ENCODE data around the gene ATXN3.

The ATXN3 gene

DNA sequence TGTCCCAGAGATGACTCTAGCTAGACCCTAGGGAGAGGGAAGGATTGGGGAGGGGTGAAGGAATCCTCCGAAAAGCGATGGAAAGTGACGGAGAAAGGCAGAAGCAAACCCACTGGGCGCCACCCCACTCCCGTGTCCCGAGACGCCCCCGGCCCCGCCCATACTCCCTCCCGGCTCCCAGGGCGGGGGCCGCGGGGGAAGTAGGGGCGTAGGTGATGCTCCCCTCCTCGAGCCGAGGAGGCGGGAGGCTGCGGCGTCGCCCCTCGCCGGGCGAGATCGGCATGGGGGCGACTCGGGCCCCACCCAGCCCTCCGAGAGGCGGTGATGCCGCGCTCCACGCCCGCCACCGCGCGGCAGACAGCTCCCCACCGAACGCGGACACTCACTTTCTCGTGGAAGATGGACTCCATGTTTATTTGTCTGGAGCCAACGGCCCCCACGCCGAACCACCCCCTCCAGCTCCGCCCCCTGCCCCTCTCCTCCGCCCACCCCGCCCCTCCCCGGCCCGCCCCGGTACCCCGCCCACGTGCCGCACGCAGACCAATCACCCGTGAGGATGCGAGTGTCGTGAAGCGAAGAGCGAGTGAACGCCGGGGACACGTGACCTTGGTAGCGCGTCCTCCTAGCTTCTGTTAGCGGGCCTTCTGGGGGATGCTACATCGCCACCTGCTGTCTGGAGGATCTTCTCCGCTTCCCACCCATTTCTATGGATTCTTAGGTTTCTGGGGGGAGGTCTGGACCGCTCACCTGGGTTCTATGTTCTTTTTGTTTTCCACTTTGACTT is at the start of gene ATXN3:
ATXN3 (minus strand) TSS at position 440 of the 784 bp plus-strand sequence; CDS start at position 410, 30 bp downstream.
- TF ChIP-seq, protein P1, sequence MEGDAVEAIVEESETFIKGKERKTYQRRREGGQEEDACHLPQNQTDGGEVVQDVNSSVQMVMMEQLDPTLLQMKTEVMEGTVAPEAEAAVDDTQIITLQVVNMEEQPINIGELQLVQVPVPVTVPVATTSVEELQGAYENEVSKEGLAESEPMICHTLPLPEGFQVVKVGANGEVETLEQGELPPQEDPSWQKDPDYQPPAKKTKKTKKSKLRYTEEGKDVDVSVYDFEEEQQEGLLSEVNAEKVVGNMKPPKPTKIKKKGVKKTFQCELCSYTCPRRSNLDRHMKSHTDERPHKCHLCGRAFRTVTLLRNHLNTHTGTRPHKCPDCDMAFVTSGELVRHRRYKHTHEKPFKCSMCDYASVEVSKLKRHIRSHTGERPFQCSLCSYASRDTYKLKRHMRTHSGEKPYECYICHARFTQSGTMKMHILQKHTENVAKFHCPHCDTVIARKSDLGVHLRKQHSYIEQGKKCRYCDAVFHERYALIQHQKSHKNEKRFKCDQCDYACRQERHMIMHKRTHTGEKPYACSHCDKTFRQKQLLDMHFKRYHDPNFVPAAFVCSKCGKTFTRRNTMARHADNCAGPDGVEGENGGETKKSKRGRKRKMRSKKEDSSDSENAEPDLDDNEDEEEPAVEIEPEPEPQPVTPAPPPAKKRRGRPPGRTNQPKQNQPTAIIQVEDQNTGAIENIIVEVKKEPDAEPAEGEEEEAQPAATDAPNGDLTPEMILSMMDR (IDR thresholded peaks at IDR 0.05): peak; percentile 91
- no peak for TF ChIP-seq ZFX (IDR thresholded peaks at IDR 0.05; ENCODE audit: borderline replicate concordance)
- peak within 1 kb of the TSS; percentile 77 for H3K27ac ChIP-seq

DNA sequence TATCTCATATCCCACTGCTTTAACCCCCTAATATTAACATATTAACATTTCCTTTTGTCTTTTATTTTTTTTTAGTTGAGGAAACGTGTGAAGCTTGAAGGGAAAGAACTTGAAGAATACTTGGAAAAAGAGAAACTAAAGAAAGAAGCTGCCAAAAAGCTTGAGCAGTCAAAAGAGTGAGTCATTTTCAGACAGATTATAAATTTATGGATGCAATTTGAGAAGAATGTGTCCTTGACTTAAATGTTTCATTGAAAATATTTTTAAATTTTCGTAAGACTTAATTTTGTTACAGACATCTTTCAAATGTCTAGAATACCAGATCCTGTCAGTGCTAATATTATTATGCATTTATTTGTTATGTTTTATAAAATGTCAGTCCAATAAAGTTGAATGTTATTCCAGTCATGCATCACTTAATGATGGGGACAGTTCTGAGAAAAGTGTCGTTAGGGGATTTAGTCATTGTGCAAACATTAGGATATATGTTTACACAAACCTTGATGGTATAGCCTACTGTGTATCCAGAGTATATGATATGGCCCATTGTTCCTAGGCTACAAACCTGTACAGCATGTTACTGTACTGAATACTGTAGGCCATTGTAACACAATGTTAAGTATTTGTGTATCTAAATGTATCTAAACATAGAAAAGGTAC is 48.0 kb upstream of the ATXN3 start:
- H3K27ac ChIP-seq: no peak overlapping the region
- no peak for TF ChIP-seq ZFX (IDR thresholded peaks at IDR 0.05; ENCODE audit: borderline replicate concordance)
- TF ChIP-seq, protein P1 (IDR thresholded peaks at IDR 0.05): no peak

DNA sequence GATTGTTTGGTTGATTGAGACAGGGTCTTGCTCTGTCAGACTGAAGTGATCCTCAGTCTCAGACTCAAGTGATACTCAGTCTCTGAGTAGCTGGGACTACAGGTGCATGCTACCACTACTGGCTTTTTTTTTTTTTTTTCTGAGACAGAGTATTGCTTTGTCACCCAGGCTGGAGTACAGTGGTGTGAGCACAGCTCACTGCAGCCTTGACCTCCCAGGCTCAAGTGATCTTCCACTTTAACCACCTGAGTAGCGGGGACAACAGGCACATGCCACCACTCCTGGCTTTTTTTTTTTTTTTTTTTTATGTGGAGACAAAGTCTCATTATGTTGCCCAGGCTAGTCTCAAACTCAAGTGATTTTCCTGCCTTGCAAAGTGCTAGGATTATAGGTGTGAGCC is 47.2 kb upstream of the ATXN3 start:
- TF ChIP-seq ZFX (IDR thresholded peaks at IDR 0.05; ENCODE audit: borderline replicate concordance): no peak
- H3K27ac ChIP-seq: no peak overlapping the region

DNA sequence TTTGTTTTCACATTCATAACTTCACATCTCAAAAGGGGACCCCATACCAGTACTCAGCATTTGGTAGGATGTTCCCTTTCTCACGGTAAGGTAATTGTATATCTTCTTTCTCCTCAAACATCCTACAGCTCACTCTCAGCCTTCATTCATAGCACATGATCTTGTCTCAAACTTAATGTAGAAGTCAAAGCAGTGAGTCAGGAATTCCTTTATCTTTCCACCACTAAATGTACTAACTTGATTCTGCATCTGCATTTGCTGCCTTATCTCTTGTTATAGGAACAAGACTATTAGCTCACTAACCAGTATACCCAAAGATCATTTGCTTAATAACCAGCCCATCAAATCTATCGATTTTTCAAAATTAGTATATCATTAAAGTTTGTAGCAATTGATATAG is 38.3 kb upstream of the ATXN3 start:
- no peak for TF ChIP-seq ZFX (IDR thresholded peaks at IDR 0.05; ENCODE audit: borderline replicate concordance)
- TF ChIP-seq, protein P1 (IDR thresholded peaks at IDR 0.05): no peak

DNA sequence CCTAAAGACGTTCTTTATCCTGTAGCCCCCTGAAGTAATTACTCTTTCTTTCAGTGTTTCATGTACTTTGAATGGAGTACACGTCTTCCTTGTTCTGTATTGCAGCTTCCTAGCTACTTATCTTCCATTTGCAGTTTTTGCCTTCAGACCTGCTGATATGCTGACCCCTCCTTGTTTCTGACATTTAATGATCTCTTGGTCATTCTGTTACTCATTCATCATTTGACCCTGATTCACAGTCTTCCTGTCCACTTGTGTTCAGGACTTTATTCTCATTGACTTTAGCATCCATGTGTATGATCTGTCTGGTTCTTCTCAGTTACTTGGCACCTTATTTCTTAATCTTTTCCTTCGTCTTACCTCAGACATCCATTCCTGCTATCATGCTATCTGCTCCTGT is 37.6 kb upstream of the ATXN3 start:
- H3K27ac ChIP-seq: no peak overlapping the region
- TF ChIP-seq, protein P1 (IDR thresholded peaks at IDR 0.05): no peak
- no peak for TF ChIP-seq ZFX (IDR thresholded peaks at IDR 0.05; ENCODE audit: borderline replicate concordance)

More for the DNA sequence above, 38.3 kb upstream of the ATXN3 start:
- H3K27ac ChIP-seq: no peak overlapping the region

GRCh38 chr14:92143309-92143708 is 36.9 kb upstream of the ATXN3 start:
- TF ChIP-seq, protein P1 (IDR thresholded peaks at IDR 0.05): no peak
- TF ChIP-seq ZFX (IDR thresholded peaks at IDR 0.05; ENCODE audit: borderline replicate concordance): no peak
- H3K27ac ChIP-seq: no peak overlapping the region

GRCh38 chr14:92135269-92135668 is 28.9 kb upstream of the ATXN3 start:
- H3K27ac ChIP-seq: no peak overlapping the region
- TF ChIP-seq, protein P1 (IDR thresholded peaks at IDR 0.05): peak; percentile 52
- TF ChIP-seq ZFX (IDR thresholded peaks at IDR 0.05; ENCODE audit: borderline replicate concordance): no peak
